Raji (cell line): ENCODE results near the gene APOL1.

Experiments
- POLR2A ChIP-seq: IDR thresholded peaks from 2 replicates; pipeline ENCODE4 v1.6.1; 2011; ENCODE audit warnings: low read depth, low read length, control low read depth; ENCODE audit not compliant: insufficient read depth

APOL1 gene

GRCh38 chr22:36298601-36299000 is 45.7 kb downstream of the APOL1 start:
- no peak for TF ChIP-seq POLR2A

- TF ChIP-seq POLR2A, result no peak
Measured at GRCh38 chr22:36299295-36299694, 46.4 kb downstream of the APOL1 start.

- no peak for TF ChIP-seq POLR2A
Measured at GRCh38 chr22:36299911-36300310, 47.0 kb downstream of the APOL1 start.

- no peak for TF ChIP-seq POLR2A
Measured at GRCh38 chr22:36300396-36301212, 47.7 kb downstream of the APOL1 start.

GRCh38 chr22:36301384-36301828 is 48.5 kb downstream of the APOL1 start:
- TF ChIP-seq POLR2A, result no peak

GRCh38 chr22:36301851-36302250 is 48.9 kb downstream of the APOL1 start:
- TF ChIP-seq POLR2A, result no peak

- TF ChIP-seq POLR2A, result no peak
Measured at GRCh38 chr22:36302439-36303114, 49.6 kb downstream of the APOL1 start.

GRCh38 chr22:36303115-36303467 is 50.2 kb downstream of the APOL1 start:
- TF ChIP-seq POLR2A, result no peak

- no peak for TF ChIP-seq POLR2A
Measured at GRCh38 chr22:36303874-36304273, 50.9 kb downstream of the APOL1 start.

GRCh38 chr22:36304429-36304828 is 51.5 kb downstream of the APOL1 start:
- TF ChIP-seq POLR2A, result no peak

- no peak for TF ChIP-seq POLR2A
Measured at GRCh38 chr22:36305813-36306212, 52.9 kb downstream of the APOL1 start.

GRCh38 chr22:36306227-36306626 is 53.3 kb downstream of the APOL1 start:
- TF ChIP-seq POLR2A, result no peak

GRCh38 chr22:36308880-36309279 is 55.9 kb downstream of the APOL1 start:
- no peak for TF ChIP-seq POLR2A

GRCh38 chr22:36311386-36312085 is 58.6 kb downstream of the APOL1 start:
- TF ChIP-seq POLR2A, result no peak

GRCh38 chr22:36315325-36315724 is 62.4 kb downstream of the APOL1 start:
- no peak for TF ChIP-seq POLR2A

- no peak for TF ChIP-seq POLR2A
Measured at GRCh38 chr22:36316419-36316818, 63.5 kb downstream of the APOL1 start.
